SK-N-SH (cell line): ENCODE data around the gene CYP11A1. TPM values are rescaled to one million over a fixed set of nuclear protein-coding genes. Genes with fewer than 3 reads are reported as not detected.
A peak's percentile ranks its signal among the peaks of the same experiment; 100 is the strongest.

ENCODE experiments used
- CTCF ChIA-PET: fragments of 300-600, 350-600 bp; formaldehyde crosslinking; extraction: SDS; loops from one replicate; lab custom pipeline; 2021; lab: Yijun Ruan, JAX
- POLR2A ChIA-PET: fragments of 350-600 bp; sonication (Branson Sonifier 250); formaldehyde crosslinking; extraction: SDS; loops from one replicate; lab custom pipeline; 2020; ENCODE audit warnings: antibody characterized with exemption, inconsistent platforms; lab: Yijun Ruan, JAX
- DNase-seq: peaks from one replicate; pipeline ENCODE4 v3.0.0; 2012
- H2AFZ ChIP-seq: fragments of 200-600 bp; sonication (generic); 2 replicates; pipeline ENCODE4 v1.8.1; 2016; ENCODE audit warnings: antibody characterized with exemption, mild to moderate bottlenecking, low read depth
- H3F3A ChIP-seq: fragments of 200-600 bp; sonication (generic); replicated peaks from 2 replicates; pipeline ENCODE3; 2016; ENCODE audit warnings: antibody characterized with exemption, mild to moderate bottlenecking; ENCODE audit not compliant: insufficient read depth
- H3K27ac ChIP-seq, 2 experiments: fragments of 200-500 bp in 1 of 2; fragments of 200-600 bp in 1 of 2; sonication (Bioruptor generic) in 1 of 2; sonication (generic), shearing (Covaris generic) in 1 of 2; 2 replicates each; pipeline versions ENCODE4 v1.5.1 to v1.6.1; 2014 to 2016; ENCODE audit warnings: low read depth in 2 of 2, inconsistent platforms in 1 of 2, low read length in 1 of 2, mild to moderate bottlenecking in 1 of 2, mixed read lengths in 1 of 2
- H3K27me3 ChIP-seq: fragments of 200-600 bp; sonication (generic), shearing (Covaris generic); 2 replicates; pipeline ENCODE4 v1.6.1; 2016; ENCODE audit warnings: mixed run types; ENCODE audit not compliant: insufficient read depth
- H3K36me3 ChIP-seq, 2 experiments: fragments of 200-500 bp in 1 of 2; fragments of 200-600 bp in 1 of 2; sonication (Bioruptor generic) in 1 of 2; sonication (generic) in 1 of 2; replicated peaks in 1 of 2; 2 replicates each; pipeline versions ENCODE3 to v1.5.1; 2014 to 2016; ENCODE audit warnings: low read length in 1 of 2, mild to moderate bottlenecking in 1 of 2; ENCODE audit not compliant: insufficient read depth in 2 of 2, control insufficient read depth in 1 of 2
- H3K4me1 ChIP-seq, 2 experiments: fragments of 200-500 bp in 1 of 2; fragments of 200-600 bp in 1 of 2; sonication (Bioruptor generic) in 1 of 2; sonication (generic), shearing (Covaris generic) in 1 of 2; 2 replicates each; pipeline versions ENCODE4 v1.5.1 to v1.6.1; 2014 to 2016; ENCODE audit warnings: low read depth in 1 of 2, low read length in 1 of 2, mixed run types in 1 of 2; ENCODE audit not compliant: insufficient read depth in 2 of 2, control insufficient read depth in 1 of 2
- H3K4me2 ChIP-seq: fragments of 200-600 bp; sonication (generic), shearing (Covaris generic); 2 replicates; pipeline ENCODE4 v1.6.1; 2017; ENCODE audit warnings: mixed run types
- H3K4me3 ChIP-seq, 2 experiments: fragments of 200-500 bp in 1 of 2; fragments of 200-600 bp in 1 of 2; sonication (Bioruptor generic) in 1 of 2; sonication (generic), shearing (Covaris generic) in 1 of 2; 2 replicates each; pipeline versions ENCODE4 v1.5.1 to v1.8.1; 2014 to 2016; ENCODE audit warnings: low read depth in 2 of 2, inconsistent platforms in 1 of 2, low read length in 1 of 2, mild to moderate bottlenecking in 1 of 2, mixed read lengths in 1 of 2, moderate library complexity in 1 of 2
- H3K79me2 ChIP-seq: fragments of 200-600 bp; sonication (generic); 2 replicates; pipeline ENCODE4 v1.8.1; 2017; ENCODE audit warnings: mild to moderate bottlenecking; ENCODE audit not compliant: insufficient read depth
- H3K9ac ChIP-seq: fragments of 200-600 bp; sonication (generic); 2 replicates; pipeline ENCODE4 v1.6.1; 2017; ENCODE audit warnings: mixed run types
- H3K9me2 ChIP-seq: fragments of 200-600 bp; sonication (generic); 2 replicates; pipeline ENCODE4 v1.6.1; 2017; ENCODE audit warnings: mixed run types
- H3K9me3 ChIP-seq: fragments of 200-600 bp; sonication (generic); 2 replicates; pipeline ENCODE4 v1.6.1; 2017; ENCODE audit warnings: mixed run types, mild to moderate bottlenecking, moderate library complexity
- H4K20me1 ChIP-seq: fragments of 200-600 bp; sonication (generic); 2 replicates; pipeline ENCODE4 v1.6.1; 2017; ENCODE audit warnings: mild to moderate bottlenecking, mixed run types; ENCODE audit not compliant: insufficient read depth
- ELF1 ChIP-seq: IDR thresholded peaks from 2 replicates; pipeline ENCODE4 v1.4.0; 2012
- FOSL2 ChIP-seq: IDR thresholded peaks from 2 replicates; pipeline ENCODE4 v1.4.0; 2012; ENCODE audit warnings: low read depth, mild to moderate bottlenecking, moderate library complexity, borderline replicate concordance
- FOXJ3 ChIP-seq: sonication (generic); formaldehyde crosslinking; IDR thresholded peaks from 2 replicates; pipeline ENCODE4 v1.5.1; 2020; ENCODE audit warnings: mild to moderate bottlenecking, missing genetic modification reagents
- GABPA ChIP-seq: IDR thresholded peaks from 2 replicates; pipeline ENCODE4 v1.4.0; 2012; ENCODE audit warnings: low read depth, mild to moderate bottlenecking
- GATA2 ChIP-seq: sonication (generic); formaldehyde crosslinking; IDR thresholded peaks from 2 replicates; pipeline ENCODE4 v1.5.0; 2020; ENCODE audit warnings: mild to moderate bottlenecking, missing genetic modification reagents
- JUND ChIP-seq: IDR thresholded peaks from 2 replicates; pipeline ENCODE4 v1.4.0; 2012
- MXI1 ChIP-seq: IDR thresholded peaks from 2 replicates; pipeline ENCODE4 v1.6.1; 2012; ENCODE audit warnings: mild to moderate bottlenecking, low read depth, low read length, improper control_type of control experiment
- NFIC ChIP-seq: IDR thresholded peaks from 2 replicates; pipeline ENCODE4 v1.4.0; 2012; ENCODE audit warnings: borderline replicate concordance
- NRF1 ChIP-seq: IDR thresholded peaks from 2 replicates; pipeline ENCODE4 v1.6.1; 2012; ENCODE audit warnings: low read depth, mild to moderate bottlenecking, low read length
- RCOR1 ChIP-seq: fragments of 150-350 bp; IDR thresholded peaks from 2 replicates; pipeline ENCODE4 v1.6.1; 2017; ENCODE audit warnings: antibody characterized with exemption, low read length
- RXRA ChIP-seq: IDR thresholded peaks from 2 replicates; pipeline ENCODE4 v1.4.0; 2012; ENCODE audit warnings: low read depth, mild to moderate bottlenecking, borderline replicate concordance
- SIN3A ChIP-seq: IDR thresholded peaks from 2 replicates; pipeline ENCODE4 v1.6.1; 2012; ENCODE audit warnings: low read depth, mild to moderate bottlenecking, low read length, moderate library complexity, borderline replicate concordance
- SMC3 ChIP-seq: IDR thresholded peaks from 2 replicates; pipeline ENCODE4 v1.6.1; 2012; ENCODE audit warnings: low read depth, low read length, improper control_type of control experiment
- WGBS: methylation state at CpG from one replicate; pipeline ENCODE4 v1.1.6; 2017; ENCODE audit warnings: low lambda C conversion rate; 5-methylcytosine and 5-hydroxymethylcytosine counted together
- polyA plus RNA-seq, 3 experiments: library from polyadenylated mRNA; depleted of rRNA; stranded (reverse); fragments of >200 nt; gene quantifications; 2 replicates each; pipeline ENCODE4 v1.2.3, GENCODE V29; 2012
- TF ChIP-seq, protein P1 (sequence below): fragments of 150-350 bp; IDR thresholded peaks from 2 replicates; pipeline ENCODE4 v1.6.1; 2017; ENCODE audit warnings: antibody characterized with exemption, low read length, low read depth, borderline replicate concordance
- TF ChIP-seq, protein P2 (sequence below): fragments of 150-350 bp; IDR thresholded peaks from 2 replicates; pipeline ENCODE4 v1.6.1; 2016; ENCODE audit warnings: mild to moderate bottlenecking, low read depth, low read length

Gene CYP11A1
- polyA plus RNA-seq, 1 of the 3 experiments (the other 2 are of a cell fraction), result 0.08 TPM

DNA sequence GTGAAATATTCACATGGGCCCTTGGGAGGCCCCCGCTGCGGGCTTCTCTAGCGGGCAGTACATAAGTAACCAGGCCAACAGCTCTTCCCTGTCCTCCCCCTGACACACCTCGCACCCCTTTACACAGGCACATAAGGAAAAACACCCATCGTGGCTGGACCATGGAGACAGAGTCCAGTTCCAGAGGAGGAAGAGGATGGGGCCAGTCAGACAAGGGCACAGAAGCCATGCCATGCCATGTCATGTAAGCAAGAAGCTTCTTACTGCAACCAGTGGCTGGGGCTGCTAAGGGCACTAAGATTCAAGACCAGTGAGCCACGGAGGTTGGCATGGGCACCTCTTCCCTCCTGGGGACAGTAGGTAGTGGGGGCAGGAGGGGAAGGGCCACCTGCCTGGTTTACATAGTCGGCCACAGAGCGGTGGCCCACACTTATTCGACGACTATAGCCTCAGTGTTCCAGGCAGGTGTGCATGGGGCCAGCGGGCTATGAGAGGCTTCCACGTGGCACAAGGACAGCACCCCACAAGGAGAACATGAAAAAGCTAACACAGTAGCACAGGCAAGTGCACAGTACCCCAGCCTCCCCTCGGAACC lies 5.7 kb upstream of the CYP11A1 start:
- Histone ChIP-seq H3K36me3 (no peaks in the 10 kb centered on the region), H3F3A (no peaks in the 10 kb centered on the region), H3K79me2 (no peaks in the 10 kb centered on the region), H3K4me2 (peak overlapping the region; percentile 100), H4K20me1 (no peaks in the 10 kb centered on the region), H3K4me1 (peaks cover 0 to 12% of the 10 kb centered on the region in 2 experiments; a peak in 1 of 4 replicates), H3K27me3 (peaks cover 30% of the 10 kb centered on the region), H3K9me3 (no peaks in the 10 kb centered on the region), H2AFZ (peak overlapping the region; percentile 100; the same call in 1 of the 2 replicates), H3K27ac (no peak overlapping the region), H3K9ac (no peak overlapping the region), H3K4me3 (peak overlapping the region in 1 of 2 experiments; percentile 99; a peak in 2 of 4 replicates), H3K9me2 (no peaks in the 10 kb centered on the region)
- ChIA-PET CTCF (interaction anchor here (0.6 to 23.8 kb wide), 26 partner anchors 8 to 398 kb away, joined by 3 to 779 read pairs (median 4); partner anchors contain the start of genes SEMA7A and UBL7), POLR2A (interaction anchor here (1.4 to 1.5 kb wide), 2 partner anchors 88 to 116 kb away, joined by 4 to 5 read pairs; partner anchors contain the start of gene UBL7)
- TF ChIP-seq RCOR1, result no peak
- no peak for TF ChIP-seq NRF1
- no peak for TF ChIP-seq NFIC
- TF ChIP-seq SIN3A, result no peak
- TF ChIP-seq, protein P1, sequence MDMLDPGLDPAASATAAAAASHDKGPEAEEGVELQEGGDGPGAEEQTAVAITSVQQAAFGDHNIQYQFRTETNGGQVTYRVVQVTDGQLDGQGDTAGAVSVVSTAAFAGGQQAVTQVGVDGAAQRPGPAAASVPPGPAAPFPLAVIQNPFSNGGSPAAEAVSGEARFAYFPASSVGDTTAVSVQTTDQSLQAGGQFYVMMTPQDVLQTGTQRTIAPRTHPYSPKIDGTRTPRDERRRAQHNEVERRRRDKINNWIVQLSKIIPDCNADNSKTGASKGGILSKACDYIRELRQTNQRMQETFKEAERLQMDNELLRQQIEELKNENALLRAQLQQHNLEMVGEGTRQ, result no peak
- no peak for TF ChIP-seq FOSL2
- 48% methylated on average over 6 of the region's 13 CpGs for WGBS
- no peak for DNase-seq

DNA sequence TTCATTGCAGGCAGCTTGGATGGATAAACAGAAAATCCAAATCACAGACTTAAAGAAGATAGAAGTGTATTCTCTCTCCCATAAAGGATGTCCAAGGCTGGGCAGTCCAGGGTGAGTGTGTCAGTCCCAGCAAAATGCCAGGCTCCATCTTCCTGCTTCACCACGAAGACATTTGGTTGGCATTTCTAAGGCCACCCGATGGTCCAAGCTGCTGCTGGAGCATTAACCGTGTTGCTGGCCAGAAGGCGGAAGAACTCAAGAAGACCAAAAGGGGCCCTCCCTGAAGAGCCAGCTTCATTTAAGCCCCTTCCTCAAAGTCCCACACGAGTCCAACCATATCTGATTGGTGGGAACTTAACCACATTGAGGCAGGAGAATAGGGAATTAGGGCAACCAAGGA lies 3.0 kb upstream of the CYP11A1 start:
- no peaks in the 10 kb centered on the region for H3K36me3 ChIP-seq
- H3K9me3 ChIP-seq, result no peaks in the 10 kb centered on the region
- no peak overlapping the region for H3K27ac ChIP-seq
- ChIA-PET CTCF (interaction anchor here (1.5 to 23.8 kb wide), 3 partner anchors 12 to 263 kb away, joined by 3 to 779 read pairs (median 66); partner anchors contain the start of genes SEMA7A and UBL7), POLR2A (no interaction called here)
- H3K9me2 ChIP-seq, result no peaks in the 10 kb centered on the region
- no peak overlapping the region for H3K4me3 ChIP-seq
- H3K9ac ChIP-seq, result no peak overlapping the region
- H3K4me1 ChIP-seq, result peaks cover 0 to 12% of the 10 kb centered on the region in 2 experiments; a peak in 1 of 4 replicates
- no peaks in the 10 kb centered on the region for H4K20me1 ChIP-seq
- no peaks in the 10 kb centered on the region for H3K79me2 ChIP-seq
- H3K4me2 ChIP-seq, result no peak overlapping the region
- H2AFZ ChIP-seq, result no peak overlapping the region
- no peaks in the 10 kb centered on the region for H3F3A ChIP-seq
- H3K27me3 ChIP-seq, result peaks cover 30% of the 10 kb centered on the region
- TF ChIP-seq, protein P2, sequence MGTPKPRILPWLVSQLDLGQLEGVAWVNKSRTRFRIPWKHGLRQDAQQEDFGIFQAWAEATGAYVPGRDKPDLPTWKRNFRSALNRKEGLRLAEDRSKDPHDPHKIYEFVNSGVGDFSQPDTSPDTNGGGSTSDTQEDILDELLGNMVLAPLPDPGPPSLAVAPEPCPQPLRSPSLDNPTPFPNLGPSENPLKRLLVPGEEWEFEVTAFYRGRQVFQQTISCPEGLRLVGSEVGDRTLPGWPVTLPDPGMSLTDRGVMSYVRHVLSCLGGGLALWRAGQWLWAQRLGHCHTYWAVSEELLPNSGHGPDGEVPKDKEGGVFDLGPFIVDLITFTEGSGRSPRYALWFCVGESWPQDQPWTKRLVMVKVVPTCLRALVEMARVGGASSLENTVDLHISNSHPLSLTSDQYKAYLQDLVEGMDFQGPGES, result no peak
- TF ChIP-seq FOXJ3 (CRISPR knock-in tag) (no peak), GATA2 (CRISPR knock-in tag) (no peak), ELF1 (no peak), JUND (no peak), SMC3 (no peak), MXI1 (no peak), GABPA (no peak), RXRA (no peak)
- no peak for DNase-seq
- WGBS, result 58% methylated on average over 5 of the region's 5 CpGs
